GM21390 (cell line): ENCODE results near the gene GRIA3.
"Not testable (repeated sequence)": the region's sequence is repeated elsewhere in the genome, so short reads cannot be mapped to it uniquely, and the experiment has no call there.

Experiments used
- ATAC-seq: cut with Tn5 transposase; IDR thresholded peaks from one replicate; pipeline ENCODE4 v1.9.1; 2021; ENCODE audit not compliant: unreplicated experiment

Gene GRIA3

DNA sequence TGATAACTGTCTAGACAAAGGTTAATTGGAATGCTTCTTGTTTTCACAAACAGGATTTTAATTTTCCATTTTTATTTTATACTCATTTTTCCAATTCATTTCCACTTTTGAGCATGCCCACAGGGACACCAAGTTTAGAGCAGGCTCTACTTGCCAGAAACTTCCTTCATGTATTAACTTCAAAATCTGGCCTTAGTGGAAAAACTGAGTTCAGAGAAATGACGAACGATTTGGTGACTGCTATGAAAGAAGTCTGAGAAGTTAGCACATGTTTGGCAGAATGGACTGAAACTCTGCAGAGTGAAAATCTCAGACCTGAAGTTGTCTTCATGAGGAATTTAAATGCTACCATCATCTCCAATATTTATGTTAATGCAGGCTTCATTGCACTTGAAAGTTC lies 334.7 kb downstream of the GRIA3 start:
- ATAC-seq = no peak

GRCh38 chrX:123525123-123525725 lies 341.1 kb downstream of the GRIA3 start:
- no peak for ATAC-seq

DNA sequence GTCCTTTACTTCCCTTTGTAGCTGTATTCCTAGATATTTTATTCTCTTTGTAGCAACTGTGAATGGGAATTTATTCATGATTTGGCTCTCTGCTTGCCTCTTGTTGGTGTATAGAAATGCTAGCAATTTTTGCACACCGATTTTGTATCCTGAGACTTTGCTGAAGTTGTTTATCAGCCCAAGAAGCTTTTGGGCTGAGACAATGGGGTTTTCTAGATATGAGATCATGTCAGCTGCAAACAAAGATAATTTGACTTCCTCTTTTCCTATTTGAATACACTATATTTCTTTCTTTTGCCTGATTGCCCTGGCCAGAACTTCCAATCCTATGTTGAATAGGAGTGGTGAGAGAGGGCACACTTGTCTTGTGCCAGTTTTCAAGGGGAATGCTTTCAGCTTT lies 346.6 kb downstream of the GRIA3 start:
- ATAC-seq = not testable (repeated sequence)
